Head of caudate nucleus (tissue), 42 donors: ENCODE results near the gene CCDC9B.

Source experiments
- DNase-seq, 42 donors: peaks; one replicate each; pipeline versions ENCODE4 v3.0.0 to v3.0.0-alpha.2; 2020 to 2021; ENCODE audit warnings: mixed read lengths in 7 of 42
- intact Hi-C: fragments of 100-400 bp; cut with DNase I; formaldehyde crosslinking; loops from one replicate; pipeline ENCODE4 v1.15.0; 2022

CCDC9B gene

GRCh38 chr15:40347559-40348473 lies 7.1 kb upstream of the CCDC9B start:
- DNase-seq, result no peak
- intact Hi-C loops, result no loop called here

- intact Hi-C loops, result no loop called here
- DNase-seq, result no peak
These were observed 6.1 kb upstream of the CCDC9B start for GRCh38 chr15:40346579-40347558.

GRCh38 chr15:40345867-40346578 lies 5.3 kb upstream of the CCDC9B start:
- intact Hi-C loops, result no loop called here
- DNase-seq, result no peak

GRCh38 chr15:40345225-40345866 lies 4.6 kb upstream of the CCDC9B start:
- DNase-seq, result no peak
- intact Hi-C loops, result no loop called here

GRCh38 chr15:40344631-40345120 lies 3.9 kb upstream of the CCDC9B start:
- DNase-seq, result peak; percentile 61 to 88 (median 78)
- intact Hi-C loops, result loop anchor here (5.0 kb wide), 1 partner anchor 78 kb away; no protein-coding TSS in a partner anchor

- intact Hi-C loops, result loop anchor here (5.0 kb wide), 1 partner anchor 78 kb away; no protein-coding TSS in a partner anchor
- DNase-seq, result no peak
These were observed 3.5 kb upstream of the CCDC9B start for GRCh38 chr15:40344217-40344616.

- intact Hi-C loops, result loop anchor here (5.0 kb wide), 1 partner anchor 79 kb away; no protein-coding TSS in a partner anchor
- DNase-seq, result no peak
These were observed 2.8 kb upstream of the CCDC9B start for GRCh38 chr15:40343512-40343911.

- DNase-seq, result no peak
- intact Hi-C loops, result loop anchor here (5.0 kb wide), 1 partner anchor 80 kb away; no protein-coding TSS in a partner anchor
These were observed 1.9 kb upstream of the CCDC9B start for GRCh38 chr15:40342416-40343320.

- intact Hi-C loops, result loop anchor here (5.0 kb wide), 1 partner anchor 82 kb away; no protein-coding TSS in a partner anchor
- DNase-seq, result peak in 40 of 42 donors; percentile 40 to 86 (median 68)
These were observed 550 bp downstream of the CCDC9B start for GRCh38 chr15:40340038-40340739.

GRCh38 chr15:40339621-40339945 lies 1.2 kb downstream of the CCDC9B start:
- DNase-seq, result no peak
- intact Hi-C loops, result no loop called here

GRCh38 chr15:40338921-40339620 lies 1.7 kb downstream of the CCDC9B start:
- intact Hi-C loops, result no loop called here
- DNase-seq, result peak; percentile 38 to 91 (median 79)

- DNase-seq, result peak; percentile 59 to 89 (median 76)
- intact Hi-C loops, result no loop called here
These were observed 2.6 kb downstream of the CCDC9B start for GRCh38 chr15:40338041-40338657.

GRCh38 chr15:40337597-40337996 lies 3.1 kb downstream of the CCDC9B start:
- no peak for DNase-seq
- intact Hi-C loops, result no loop called here

- peak in 9 of 42 donors; percentile 9 to 60 (median 26) for DNase-seq
- intact Hi-C loops, result no loop called here
These were observed 4.0 kb downstream of the CCDC9B start for GRCh38 chr15:40336744-40337122.

GRCh38 chr15:40335938-40336743 lies 4.6 kb downstream of the CCDC9B start:
- no peak for DNase-seq
- intact Hi-C loops, result no loop called here
